Panc1 (cell line): ENCODE results near the gene ADCY2. TPM values are rescaled to one million over a fixed set of nuclear protein-coding genes. Genes with fewer than 3 reads are reported as not detected.

ENCODE experiments used
- ATAC-seq: fragments of 200-7000 bp; cut with Tn5 transposase; 2 replicates; pipeline ENCODE4 v1.9.1; 2020; ENCODE audit warnings: mild to moderate bottlenecking, moderate library complexity
- BruUV-seq: library from RNA; stranded (reverse); fragments of 400-500 nt; replicated peaks from 2 replicates; lab custom pipeline; 2021; lab: Mats Ljungman, UMichigan
- CTCF ChIA-PET: fragments of 300-600 bp; sonication (Branson Sonifier 250); formaldehyde crosslinking; loops from one replicate; lab custom pipeline; 2022; ENCODE audit warnings: antibody characterized with exemption; lab: Charles Lee
- POLR2A ChIA-PET: fragments of 300-600 bp; sonication (Branson Sonifier 250); formaldehyde crosslinking; loops from one replicate; lab custom pipeline; 2022; ENCODE audit warnings: antibody characterized with exemption; lab: Charles Lee
- DNase-seq: peaks from one replicate; pipeline ENCODE4 v3.0.0-alpha.2; 2010; ENCODE audit warnings: low read depth, low spot score
- H3K27ac ChIP-seq: 2 replicates; pipeline ENCODE4 v1.5.1; 2011; ENCODE audit warnings: mild to moderate bottlenecking, low read length, inconsistent platforms
- H3K27me3 ChIP-seq: fragments of 200-500 bp; sonication (Bioruptor generic); 2 replicates; pipeline ENCODE4 v1.6.0; 2014; ENCODE audit warnings: low read length, inconsistent platforms; ENCODE audit not compliant: control insufficient read depth, insufficient read depth
- H3K36me3 ChIP-seq: fragments of 200-500 bp; sonication (Bioruptor generic); 2 replicates; pipeline ENCODE4 v1.5.1; 2014; ENCODE audit warnings: inconsistent platforms, mild to moderate bottlenecking, low read length, moderate library complexity; ENCODE audit not compliant: control insufficient read depth, insufficient read depth
- H3K4me1 ChIP-seq: 2 replicates; pipeline ENCODE4 v1.5.1; 2011; ENCODE audit warnings: inconsistent platforms, mild to moderate bottlenecking, low read length, moderate library complexity; ENCODE audit not compliant: control insufficient read depth, insufficient read depth
- H3K4me3 ChIP-seq, 2 experiments: 2 replicates each; pipeline ENCODE4 v1.5.1; 2011 to 2012; ENCODE audit warnings: low read depth in 2 of 2, low read length in 2 of 2, mild to moderate bottlenecking in 2 of 2, inconsistent platforms in 1 of 2, moderate library complexity in 1 of 2
- H3K9me3 ChIP-seq: fragments of 200-500 bp; sonication (Bioruptor generic); 2 replicates; pipeline ENCODE4 v1.5.1; 2014; ENCODE audit warnings: low read depth, mild to moderate bottlenecking, inconsistent platforms, low read length, moderate library complexity; ENCODE audit not compliant: control insufficient read depth, insufficient read depth
- POLR2AphosphoS5 ChIP-seq: IDR thresholded peaks from 2 replicates; pipeline ENCODE4 v1.6.1; 2012; ENCODE audit warnings: mild to moderate bottlenecking, low read depth, low read length, moderate library complexity
- REST ChIP-seq, 2 experiments: IDR thresholded peaks; 2 replicates each; pipeline ENCODE4 v1.6.1; 2011 to 2012; ENCODE audit warnings: low read depth in 2 of 2, control low read depth in 1 of 2, low read length in 1 of 2, mild to moderate bottlenecking in 1 of 2, moderate library complexity in 1 of 2; ENCODE audit not compliant: insufficient read depth in 1 of 2
- SIN3A ChIP-seq: IDR thresholded peaks from 2 replicates; pipeline ENCODE4 v1.6.1; 2012; ENCODE audit warnings: low read depth, mild to moderate bottlenecking, low read length, moderate library complexity, borderline replicate concordance; ENCODE audit not compliant: insufficient read depth
- TCF7L2 ChIP-seq: IDR thresholded peaks from 2 replicates; pipeline ENCODE4 v1.6.1; 2011; ENCODE audit warnings: mild to moderate bottlenecking, low read depth, low read length, inconsistent platforms
- in situ Hi-C: cut with HindIII; loops from 2 replicates; pipeline ENCODE4 v1.10.0; 2016; ENCODE audit warnings: low sequenced_read_pairs, low pct_unique_long_range_greater_than_20kb
- intact Hi-C: fragments of 100-400 bp; cut with micrococcal nuclease; formaldehyde crosslinking; loops from one replicate; pipeline ENCODE4 v1.10.0; 2022; ENCODE audit not compliant: unreplicated experiment
- total RNA-seq: library from RNA; stranded (reverse); gene quantifications from one replicate; pipeline ENCODE4 v1.2.1, GENCODE V29; 2021; ENCODE audit not compliant: unreplicated experiment
- TF ChIP-seq, protein P1 (sequence below): fragments of 450-650 bp; IDR thresholded peaks from 2 replicates; pipeline ENCODE4 v1.5.1; 2017; ENCODE audit warnings: mild to moderate bottlenecking

ADCY2 gene
- total RNA-seq, 1 experiment from 2014 or later, result 0.13 TPM

DNA sequence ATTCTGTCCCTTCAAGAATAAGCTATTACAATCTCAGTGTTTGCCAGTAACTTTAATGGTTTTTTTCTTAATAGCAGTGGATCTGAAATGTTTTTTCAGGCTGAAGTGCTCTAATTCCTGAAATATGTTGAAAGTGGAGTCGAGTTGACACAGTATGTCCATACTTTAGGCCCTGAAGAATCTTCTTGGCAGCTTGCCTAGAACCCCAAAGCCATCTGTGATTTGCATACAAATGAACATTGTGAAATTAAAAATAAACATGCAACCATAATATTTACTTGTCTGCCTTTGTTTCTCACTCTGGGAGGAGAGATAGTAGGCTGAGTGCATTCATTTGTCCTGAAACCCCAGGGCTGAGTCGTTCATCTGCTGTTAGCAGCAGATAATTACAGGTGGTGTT lies 152.7 kb downstream of the ADCY2 start:
- intact Hi-C loops, result no loop called here
- H3K9me3 ChIP-seq, result no peaks in the 10 kb centered on the region
- no peaks in the 10 kb centered on the region for H3K36me3 ChIP-seq
- in situ Hi-C loops, result no loop called here
- ATAC-seq (no peak), DNase-seq (no peak)
- CTCF ChIA-PET, result no interaction called here
- H3K4me3 ChIP-seq, result no peak overlapping the region
- TF ChIP-seq SIN3A, result no peak
- POLR2A ChIA-PET, result no interaction called here
- H3K27me3 ChIP-seq, result no peaks in the 10 kb centered on the region
- no peaks in the 10 kb centered on the region for H3K4me1 ChIP-seq
- H3K27ac ChIP-seq, result no peak overlapping the region
- BruUV-seq, result no TSS peak

- no peak overlapping the region for H3K27ac ChIP-seq
- POLR2A ChIA-PET, result no interaction called here
- CTCF ChIA-PET, result no interaction called here
- TF ChIP-seq TCF7L2, result no peak
- TF ChIP-seq SIN3A, result no peak
- no peak for TF ChIP-seq REST (IDR thresholded peaks at IDR 0.05; ENCODE audit: insufficient read depth in 1 of 2, low read depth in 2 of 2, low read length in 1 of 2)
- TF ChIP-seq POLR2AphosphoS5, result no peak
- TF ChIP-seq, protein P1, sequence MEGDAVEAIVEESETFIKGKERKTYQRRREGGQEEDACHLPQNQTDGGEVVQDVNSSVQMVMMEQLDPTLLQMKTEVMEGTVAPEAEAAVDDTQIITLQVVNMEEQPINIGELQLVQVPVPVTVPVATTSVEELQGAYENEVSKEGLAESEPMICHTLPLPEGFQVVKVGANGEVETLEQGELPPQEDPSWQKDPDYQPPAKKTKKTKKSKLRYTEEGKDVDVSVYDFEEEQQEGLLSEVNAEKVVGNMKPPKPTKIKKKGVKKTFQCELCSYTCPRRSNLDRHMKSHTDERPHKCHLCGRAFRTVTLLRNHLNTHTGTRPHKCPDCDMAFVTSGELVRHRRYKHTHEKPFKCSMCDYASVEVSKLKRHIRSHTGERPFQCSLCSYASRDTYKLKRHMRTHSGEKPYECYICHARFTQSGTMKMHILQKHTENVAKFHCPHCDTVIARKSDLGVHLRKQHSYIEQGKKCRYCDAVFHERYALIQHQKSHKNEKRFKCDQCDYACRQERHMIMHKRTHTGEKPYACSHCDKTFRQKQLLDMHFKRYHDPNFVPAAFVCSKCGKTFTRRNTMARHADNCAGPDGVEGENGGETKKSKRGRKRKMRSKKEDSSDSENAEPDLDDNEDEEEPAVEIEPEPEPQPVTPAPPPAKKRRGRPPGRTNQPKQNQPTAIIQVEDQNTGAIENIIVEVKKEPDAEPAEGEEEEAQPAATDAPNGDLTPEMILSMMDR, result no peak
- DNase-seq (no peak), ATAC-seq (no peak)
- no peaks in the 10 kb centered on the region for H3K4me1 ChIP-seq
- H3K36me3 ChIP-seq, result no peaks in the 10 kb centered on the region
- no peak overlapping the region for H3K4me3 ChIP-seq
- in situ Hi-C loops, result no loop called here
- BruUV-seq, result no TSS peak
- intact Hi-C loops, result no loop called here
- no peaks in the 10 kb centered on the region for H3K9me3 ChIP-seq
- no peaks in the 10 kb centered on the region for H3K27me3 ChIP-seq
Measured at GRCh38 chr5:7565559-7565958, 169.6 kb downstream of the ADCY2 start.

DNA sequence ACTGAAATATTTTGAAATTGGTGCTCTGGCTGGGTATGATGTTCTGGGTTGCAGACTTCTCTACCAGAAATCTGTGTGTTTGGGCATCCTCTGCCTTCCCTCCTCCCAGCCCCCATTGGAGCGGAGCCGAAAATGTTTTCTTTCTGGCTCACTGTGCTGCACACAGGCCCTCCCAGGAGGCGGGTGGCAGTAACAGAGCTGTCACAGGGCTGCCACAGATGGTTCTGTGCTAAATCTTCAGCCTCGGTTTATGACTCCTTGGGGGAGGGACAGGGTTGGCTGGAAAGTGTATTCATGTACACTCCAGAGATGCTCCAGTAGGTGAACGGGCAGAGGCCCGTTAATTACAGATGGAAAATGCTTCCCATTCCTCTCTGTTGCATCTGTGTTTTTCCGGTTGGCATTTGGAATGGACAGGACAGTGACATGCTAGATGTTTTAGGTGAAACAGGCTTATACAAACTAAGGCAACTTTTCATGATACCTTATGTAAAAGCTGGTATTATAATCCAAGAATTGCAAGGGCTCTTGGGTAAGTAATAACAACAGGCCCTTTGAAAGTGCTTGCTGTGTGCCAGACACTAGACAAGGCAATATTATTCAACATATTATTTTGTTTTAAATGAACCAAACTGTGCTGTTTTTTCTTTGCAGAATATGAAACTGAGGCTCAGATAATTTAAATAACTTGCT lies 180.2 kb downstream of the ADCY2 start:
- Histone ChIP-seq H3K27ac (no peak overlapping the region), H3K4me1 (no peaks in the 10 kb centered on the region), H3K36me3 (no peaks in the 10 kb centered on the region), H3K27me3 (no peaks in the 10 kb centered on the region), H3K9me3 (no peaks in the 10 kb centered on the region), H3K4me3 (no peak overlapping the region)
- no peak for TF ChIP-seq TCF7L2
- TF ChIP-seq REST (IDR thresholded peaks at IDR 0.05; ENCODE audit: insufficient read depth in 1 of 2, low read depth in 2 of 2, low read length in 1 of 2), result no peak
- TF ChIP-seq POLR2AphosphoS5, result no peak
- TF ChIP-seq, protein P1, result no peak
- no peak for TF ChIP-seq SIN3A
- ChIA-PET POLR2A (no interaction called here), CTCF (no interaction called here)
- BruUV-seq, result no TSS peak
- in situ Hi-C loops, result no loop called here
- DNase-seq (no peak), ATAC-seq (no peak)
- intact Hi-C loops, result no loop called here
